ENCODE data around the gene PLD1. TPM values are rescaled to one million over a fixed set of nuclear protein-coding genes. Genes with fewer than 3 reads are reported as not detected.

The PLD1 gene
- total and polyA plus RNA-seq, 10 donors, result 3.0 to 75.2 (median 54.0) TPM

GRCh38 chr3:171551296-171551695, 259.0 kb downstream of the PLD1 start:
- no peak overlapping the region for H3K4me3 ChIP-seq
- H3K36me3 ChIP-seq, result no peaks in the 10 kb centered on the region
- WGBS, 5 donors, result 86 to 97% (median 92%) methylated on average over 1 of the region's 1 CpG
- no peak for DNase-seq
- intact Hi-C loops (cut with DNase I; ENCODE audit: low total_unique reads), result no loop called here
- H3K9me3 ChIP-seq, result no peaks in the 10 kb centered on the region
- no peak overlapping the region for H3K27ac ChIP-seq
- no peak for TF ChIP-seq POLR2AphosphoS5 (IDR thresholded peaks at IDR 0.05)
- TF ChIP-seq, protein P1, sequence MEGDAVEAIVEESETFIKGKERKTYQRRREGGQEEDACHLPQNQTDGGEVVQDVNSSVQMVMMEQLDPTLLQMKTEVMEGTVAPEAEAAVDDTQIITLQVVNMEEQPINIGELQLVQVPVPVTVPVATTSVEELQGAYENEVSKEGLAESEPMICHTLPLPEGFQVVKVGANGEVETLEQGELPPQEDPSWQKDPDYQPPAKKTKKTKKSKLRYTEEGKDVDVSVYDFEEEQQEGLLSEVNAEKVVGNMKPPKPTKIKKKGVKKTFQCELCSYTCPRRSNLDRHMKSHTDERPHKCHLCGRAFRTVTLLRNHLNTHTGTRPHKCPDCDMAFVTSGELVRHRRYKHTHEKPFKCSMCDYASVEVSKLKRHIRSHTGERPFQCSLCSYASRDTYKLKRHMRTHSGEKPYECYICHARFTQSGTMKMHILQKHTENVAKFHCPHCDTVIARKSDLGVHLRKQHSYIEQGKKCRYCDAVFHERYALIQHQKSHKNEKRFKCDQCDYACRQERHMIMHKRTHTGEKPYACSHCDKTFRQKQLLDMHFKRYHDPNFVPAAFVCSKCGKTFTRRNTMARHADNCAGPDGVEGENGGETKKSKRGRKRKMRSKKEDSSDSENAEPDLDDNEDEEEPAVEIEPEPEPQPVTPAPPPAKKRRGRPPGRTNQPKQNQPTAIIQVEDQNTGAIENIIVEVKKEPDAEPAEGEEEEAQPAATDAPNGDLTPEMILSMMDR (IDR thresholded peaks at IDR 0.05 in 8 of 11, conservative IDR thresholded peaks at IDR 0.05 in 3 of 11), result no peak
- no peak for TF ChIP-seq POLR2A (IDR thresholded peaks at IDR 0.05)
- peaks cover 0 to 3% (median 0%) of the 10 kb centered on the region in 6 donors for H3K4me1 ChIP-seq
- H3K27me3 ChIP-seq (replicated peaks in 1 of 7), result no peaks in the 10 kb centered on the region

Other genes starting within 250 kb of the PLD1 start
- not detected for gene TMEM212, start 32.9 kb upstream of the PLD1 start, total RNA-seq
- gene TMEM212, start 32.9 kb upstream of the PLD1 start, polyA plus RNA-seq, result not detected
- gene FNDC3B, start 229.1 kb upstream of the PLD1 start, total RNA-seq, result 100 to 1,000 TPM in 6 of 7 donors, 10 to 100 TPM in 1; 88.8 to 149 (median 110) TPM
- 1 to 10 TPM; 3.1 to 9.1 (median 4.5) TPM for gene FNDC3B, start 229.1 kb upstream of the PLD1 start, polyA plus RNA-seq